ENCODE results near the gene CHMP5.

- TF ChIP-seq MTA2 (IDR thresholded peaks at IDR 0.05; ENCODE audit: low read depth), result no peak
- TF ChIP-seq YY1 (IDR thresholded peaks at IDR 0.05; ENCODE audit: low read depth, low read length), result no peak
- no peak for TF ChIP-seq CEBPZ (IDR thresholded peaks at IDR 0.05; ENCODE audit: low read depth, low read length)
- no peak for TF ChIP-seq CHD4 (IDR thresholded peaks at IDR 0.05)
- TF ChIP-seq ZNF24 (IDR thresholded peaks at IDR 0.05), result no peak
- TF ChIP-seq ZNF274 (IDR thresholded peaks at IDR 0.05; ENCODE audit: insufficient read depth, insufficient read length), result no peak
- TF ChIP-seq SIN3A (IDR thresholded peaks at IDR 0.05; ENCODE audit: low read depth, low read length), result no peak
- no peak for TF ChIP-seq EZH2 (IDR thresholded peaks at IDR 0.05; ENCODE audit: borderline replicate concordance, control insufficient read depth, low read depth, low read length)
- no peak for TF ChIP-seq EGR1 (IDR thresholded peaks at IDR 0.05; ENCODE audit: borderline replicate concordance in 1 of 2, low read depth in 2 of 2, low read length in 2 of 2)
These were observed 9.4 kb upstream of the CHMP5 start for GRCh38 chr9:33255471-33255870.
